HepG2 (cell line): ENCODE data around the gene TMX1. TPM values are rescaled to one million over a fixed set of nuclear protein-coding genes. Genes with fewer than 3 reads are reported as not detected.

Experiments used
- ATAC-seq: fragments of 200-7000 bp; cut with Tn5 transposase; 3 replicates; pipeline ENCODE4 v1.9.1; 2020; ENCODE audit warnings: mild to moderate bottlenecking, moderate library complexity
- BruUV-seq: library from RNA; stranded (reverse); fragments of 400-500 nt; replicated peaks from 2 replicates; lab custom pipeline; 2021; lab: Mats Ljungman, UMichigan
- CTCF ChIA-PET: fragments of 300-600 bp; formaldehyde crosslinking; extraction: SDS; loops from one replicate; lab custom pipeline; 2021; ENCODE audit warnings: low total read pairs, inconsistent platforms, low intra/inter-chr PET ratio; lab: Yijun Ruan, JAX
- POLR2A ChIA-PET: fragments of 350-600 bp; sonication (Branson Sonifier 250); formaldehyde crosslinking; loops from one replicate; lab custom pipeline; 2020; ENCODE audit warnings: antibody characterized with exemption, inconsistent platforms; lab: Yijun Ruan, JAX
- DNase-seq: peaks from one replicate; pipeline ENCODE4 v3.0.0-alpha.2; 2015; ENCODE audit warnings: low spot score
- FAIRE-seq: peaks from 3 replicates; lab custom pipeline; 2011; peaks lifted over from hg19 to GRCh38; lab: Jason Lieb, UNC
- H2AFZ ChIP-seq: one replicate; pipeline ENCODE4 v1.6.1; 2011; ENCODE audit warnings: low read length, inconsistent platforms
- H3K27ac ChIP-seq: fragments of 300-600 bp; 3 replicates; pipeline ENCODE4 v1.8.0; 2011; ENCODE audit warnings: mixed run types, mild to moderate bottlenecking, mixed read lengths, low read length, inconsistent platforms; ENCODE audit not compliant: insufficient read depth; ENCODE audit errors: extremely low read length
- H3K27me3 ChIP-seq, 2 experiments: fragments of 200-600 bp in 1 of 2; 2 replicates in 1 of 2; 3 replicates in 1 of 2; pipeline versions ENCODE4 v1.6.0 to v1.8.0; 2011; ENCODE audit warnings: low read length in 2 of 2, mild to moderate bottlenecking in 2 of 2, moderate library complexity in 2 of 2, inconsistent platforms in 1 of 2; ENCODE audit not compliant: insufficient read depth in 2 of 2, control insufficient read depth in 1 of 2
- H3K36me3 ChIP-seq, 2 experiments: fragments of 200-600 bp in 1 of 2; replicated peaks in 1 of 2; 2 replicates in 1 of 2; 3 replicates in 1 of 2; pipeline versions ENCODE4 v1.5.1 to v1.8.0; 2011; ENCODE audit warnings: low read length in 2 of 2, inconsistent platforms in 1 of 2; ENCODE audit not compliant: insufficient read depth in 2 of 2, control insufficient read depth in 1 of 2
- H3K4me1 ChIP-seq: 2 replicates; pipeline ENCODE4 v1.5.1; 2012; ENCODE audit warnings: low read length, inconsistent platforms; ENCODE audit not compliant: insufficient read depth
- H3K4me2 ChIP-seq: 2 replicates; pipeline ENCODE4 v1.6.0; 2011; ENCODE audit warnings: low read depth, low read length, inconsistent platforms
- H3K4me3 ChIP-seq, 3 experiments: fragments of 200-600 bp in 1 of 3; sonication (generic), shearing (Covaris generic) in 1 of 3; replicated peaks in 1 of 3; 2 replicates each; pipeline ENCODE4 v1.5.1; 2011 to 2016; ENCODE audit warnings: low read length in 3 of 3, inconsistent platforms in 2 of 3, low read depth in 2 of 3, mild to moderate bottlenecking in 2 of 3, control low read depth in 1 of 3, mixed read lengths in 1 of 3; ENCODE audit not compliant: insufficient read depth in 1 of 3
- H3K79me2 ChIP-seq: one replicate; pipeline ENCODE4 v1.6.1; 2011; ENCODE audit warnings: low read length, inconsistent platforms; ENCODE audit not compliant: insufficient read depth
- H3K9ac ChIP-seq: 2 replicates; pipeline ENCODE4 v1.6.0; 2011; ENCODE audit warnings: mild to moderate bottlenecking, low read depth, low read length, inconsistent platforms; ENCODE audit not compliant: insufficient read depth
- H3K9me3 ChIP-seq: 2 replicates; pipeline ENCODE4 v1.5.1; 2012; ENCODE audit warnings: mild to moderate bottlenecking, low read length
- H4K20me1 ChIP-seq: 2 replicates; pipeline ENCODE4 v1.6.0; 2011; ENCODE audit warnings: inconsistent platforms, mild to moderate bottlenecking, low read length, moderate library complexity; ENCODE audit not compliant: insufficient read depth
- ARID3A ChIP-seq: IDR thresholded peaks from 2 replicates; pipeline ENCODE4 v1.6.1; 2012; ENCODE audit warnings: low read depth, low read length, improper control_type of control experiment
- CHD4 ChIP-seq: fragments of 200-600 bp; sonication (generic); IDR thresholded peaks from 2 replicates; pipeline ENCODE4 v1.7.0; 2017; ENCODE audit warnings: mild to moderate bottlenecking, low read length, borderline replicate concordance
- ETS1 ChIP-seq: sonication (generic); formaldehyde crosslinking; IDR thresholded peaks from 2 replicates; pipeline ENCODE4 v1.4.0; 2020; ENCODE audit warnings: missing genetic modification reagents
- HMGA1 ChIP-seq: sonication (generic); formaldehyde crosslinking; conservative IDR thresholded peaks from 2 replicates; pipeline ENCODE4 v1.4.0; 2020; ENCODE audit warnings: missing genetic modification reagents
- MAX ChIP-seq: IDR thresholded peaks from 2 replicates; pipeline ENCODE4 v1.6.1; 2012; ENCODE audit warnings: inconsistent platforms
- MIER3 ChIP-seq: IDR thresholded peaks from 2 replicates; pipeline ENCODE4 v1.6.1; 2016; ENCODE audit warnings: missing compliant biosample characterization, borderline replicate concordance
- NFIC ChIP-seq: IDR thresholded peaks from 2 replicates; pipeline ENCODE4 v1.6.1; 2012; ENCODE audit warnings: mild to moderate bottlenecking, low read length, inconsistent platforms
- POLR2AphosphoS2 ChIP-seq: IDR thresholded peaks from 2 replicates; pipeline ENCODE4 v1.6.1; 2011; ENCODE audit warnings: low read depth, low read length, improper control_type of control experiment
- SYNCRIP ChIP-seq: fragments of 200-400 bp; formaldehyde crosslinking; IDR thresholded peaks from 2 replicates; pipeline ENCODE4 v1.6.1; 2018; ENCODE audit warnings: mild to moderate bottlenecking, low read depth, low read length; ENCODE audit not compliant: insufficient read depth
- ZBTB2 ChIP-seq: sonication (generic); formaldehyde crosslinking; IDR thresholded peaks from 2 replicates; pipeline ENCODE4 v1.8.0; 2022; ENCODE audit warnings: low read depth, missing genetic modification reagents
- ZNF446 ChIP-seq: sonication (generic); formaldehyde crosslinking; IDR thresholded peaks from 2 replicates; pipeline ENCODE4 v1.5.0; 2020; ENCODE audit warnings: mild to moderate bottlenecking, missing genetic modification reagents
- ZNF660 ChIP-seq: sonication (generic); formaldehyde crosslinking; IDR thresholded peaks from 2 replicates; pipeline ENCODE4 v1.5.1; 2020; ENCODE audit warnings: mild to moderate bottlenecking, low read depth, missing genetic modification reagents, borderline replicate concordance
- ZNF724P ChIP-seq: sonication (generic); formaldehyde crosslinking; IDR thresholded peaks from 2 replicates; pipeline ENCODE4 v1.8.0; 2022; ENCODE audit warnings: missing genetic modification reagents, borderline replicate concordance
- WGBS: methylation state at CpG from one replicate; pipeline ENCODE4 v1.1.6; 2017; ENCODE audit warnings: low lambda C conversion rate; 5-methylcytosine and 5-hydroxymethylcytosine counted together
- in situ Hi-C: cut with HindIII; loops from 2 replicates; pipeline ENCODE4 v1.10.0; 2017; ENCODE audit warnings: low pct_unique_long_range_greater_than_20kb; ENCODE audit not compliant: extremely low pct_ligation_motif_present
- intact Hi-C: fragments of 100-400 bp; cut with micrococcal nuclease; formaldehyde crosslinking; loops from one replicate; pipeline ENCODE4 v1.10.0; 2022; ENCODE audit not compliant: unreplicated experiment
- polyA plus RNA-seq, 8 experiments: library from polyadenylated mRNA; depleted of rRNA in 3 of 8; stranded (reverse) in 7 of 8; unstranded in 1 of 8; fragments of >200 nt; fragmentation: Illumina TruSeq in 4 of 8; extraction: Trizol in 4 of 8; gene quantifications; 2 replicates each; pipeline versions ENCODE4 v1.2.1 to v1.2.3, GENCODE V29; 2011 to 2016; ENCODE audit warnings: low read depth in 4 of 8, missing spikeins in 1 of 8, mixed read lengths in 1 of 8; ENCODE audit not compliant: insufficient read depth in 1 of 8
- total RNA-seq, 5 experiments: library from RNA; depleted of rRNA; stranded (reverse); fragments of >200 nt; fragmentation: Illumina TruSeq; extraction: Trizol; gene quantifications; 2 replicates each; pipeline ENCODE4 v1.2.3, GENCODE V29; 2016; ENCODE audit warnings: low read depth in 1 of 5

The TMX1 gene
- total and polyA plus RNA-seq, 2 of the 13 experiments (the other 11 are each of a cell fraction or from before 2014, with no cell fraction given), result 23.0 to 56.8 TPM

- CTCF ChIA-PET, result no interaction called here
- TF ChIP-seq CHD4, result no peak
- TF ChIP-seq ZNF660, result no peak
- no peak for TF ChIP-seq ZNF724P (CRISPR knock-in tag)
- TF ChIP-seq POLR2AphosphoS2, result no peak
- no peak for TF ChIP-seq HMGA1
- no peak for TF ChIP-seq MAX
- TF ChIP-seq MIER3 (CRISPR knock-in tag), result no peak
- TF ChIP-seq ARID3A, result no peak
- no peak for TF ChIP-seq SYNCRIP
- no peak for TF ChIP-seq NFIC
- no peak for TF ChIP-seq ETS1 (CRISPR knock-in tag)
- TF ChIP-seq ZNF446, result no peak
- TF ChIP-seq ZBTB2 (CRISPR knock-in tag), result no peak
- TF ChIP-seq, all 625 proteins: peak for 0
- H4K20me1 ChIP-seq, result no peaks in the 10 kb centered on the region
- no peaks in the 10 kb centered on the region for H3K9me3 ChIP-seq
- intact Hi-C loops, result no loop called here
- FAIRE-seq, result no peak
- no TSS peak for BruUV-seq
- H3K27me3 ChIP-seq, result peaks cover 0 to 4% of the 10 kb centered on the region in 2 experiments; a peak in 1 of 5 replicates
- no peak overlapping the region for H3K9ac ChIP-seq
- 0 out of 2 replicates have a peak, but pooled peaks cover 6% of the 10 kb centered on the region for H3K4me1 ChIP-seq
- 50% methylated on average over 7 of the region's 7 CpGs for WGBS
- no peak overlapping the region for H2AFZ ChIP-seq
- no peaks in the 10 kb centered on the region for H3K36me3 ChIP-seq
- no peak for ATAC-seq
- no peak for DNase-seq
- no peak overlapping the region for H3K27ac ChIP-seq
- no peak overlapping the region for H3K4me3 ChIP-seq
- POLR2A ChIA-PET, result no interaction called here
- in situ Hi-C loops, result no loop called here
- no peaks in the 10 kb centered on the region for H3K79me2 ChIP-seq
- H3K4me2 ChIP-seq, result no peak overlapping the region
These were observed 53.3 kb downstream of the TMX1 start for GRCh38 chr14:51293149-51293911.
